Stimulated activated naive CD8-positive, alpha-beta T cell treated with anti-CD3 and anti-CD28 coated beads, Interleukin-15, Interleukin-2, amounts not matched to agents 100 U/mL and 50 U/mL, for 24 hours (primary cell): Measurements from ENCODE around the gene COMTD1.
A peak's percentile ranks its signal among the peaks of the same experiment; 100 is the strongest.
"Not testable (repeated sequence)": the region's sequence is repeated elsewhere in the genome, so short reads cannot be mapped to it uniquely, and the experiment has no call there.

Experiments used
- ATAC-seq: fragments of 150-1000 bp; cut with Tn5 transposase; one replicate; pipeline ENCODE4 v1.10.0; 2021
- DNase-seq: peaks from one replicate; pipeline ENCODE4 v3.0.0; 2021

Gene COMTD1

DNA sequence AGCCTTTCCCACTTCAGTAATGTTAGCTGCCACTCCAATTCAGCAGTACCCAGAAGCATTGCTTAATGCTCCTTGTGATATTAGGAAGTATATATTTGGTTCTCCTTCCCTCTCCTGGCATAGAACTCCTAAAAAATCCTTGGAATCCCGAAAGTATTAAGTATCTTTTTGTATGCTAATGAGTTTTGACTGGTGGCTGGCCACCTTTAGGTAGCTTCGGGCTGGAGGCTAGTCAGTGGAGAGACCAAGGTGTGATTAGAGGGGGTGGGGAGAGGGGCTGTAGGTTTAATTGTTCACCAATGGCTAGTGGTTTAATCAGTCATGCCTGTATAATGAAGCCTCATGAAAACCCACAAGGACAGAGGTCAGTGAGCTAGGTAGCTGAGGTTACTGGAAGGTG, 12.2 kb downstream of the COMTD1 start:
- ATAC-seq, result no peak
- no peak for DNase-seq

DNA sequence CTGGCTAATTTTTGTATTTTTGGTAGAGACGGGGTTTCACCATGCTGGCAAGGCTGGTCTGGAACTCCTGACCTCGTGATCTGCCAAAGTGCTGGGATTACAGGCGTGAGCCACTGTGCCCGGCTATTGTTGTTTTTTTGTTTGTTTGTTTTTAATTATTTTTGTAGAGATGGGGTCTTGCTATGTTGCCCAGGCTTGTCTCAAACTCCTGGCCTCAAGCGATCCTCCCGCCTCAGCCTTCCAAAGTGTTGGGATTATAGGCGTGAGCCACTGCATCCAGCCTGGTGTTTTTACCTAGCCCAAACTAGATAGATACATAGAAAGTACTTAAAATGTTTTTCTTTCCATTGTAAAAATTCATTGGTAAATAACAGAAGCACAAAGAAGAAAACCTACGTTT, 14.3 kb downstream of the COMTD1 start:
- not testable (repeated sequence) for DNase-seq, ATAC-seq

DNA sequence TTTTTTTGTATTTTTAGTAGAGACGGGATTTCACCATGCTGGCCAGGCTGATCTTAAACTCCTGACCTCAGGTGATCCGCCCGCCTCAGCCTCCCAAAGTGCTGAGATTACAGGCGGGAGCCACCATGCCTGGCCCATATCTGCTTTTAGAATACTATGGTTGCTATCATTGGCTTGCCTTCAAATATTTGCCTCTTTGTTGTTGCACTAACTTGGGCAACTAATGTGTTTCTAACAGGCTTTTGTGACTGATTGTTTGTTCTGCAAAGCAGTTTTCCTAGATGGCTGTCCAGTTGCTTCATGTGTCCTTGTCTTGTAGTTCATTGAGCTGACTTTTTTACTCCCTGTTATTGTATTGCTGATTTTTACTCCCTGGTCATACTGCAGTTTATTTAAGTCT, 15.5 kb downstream of the COMTD1 start:
- DNase-seq, result no peak
- no peak for ATAC-seq

DNA sequence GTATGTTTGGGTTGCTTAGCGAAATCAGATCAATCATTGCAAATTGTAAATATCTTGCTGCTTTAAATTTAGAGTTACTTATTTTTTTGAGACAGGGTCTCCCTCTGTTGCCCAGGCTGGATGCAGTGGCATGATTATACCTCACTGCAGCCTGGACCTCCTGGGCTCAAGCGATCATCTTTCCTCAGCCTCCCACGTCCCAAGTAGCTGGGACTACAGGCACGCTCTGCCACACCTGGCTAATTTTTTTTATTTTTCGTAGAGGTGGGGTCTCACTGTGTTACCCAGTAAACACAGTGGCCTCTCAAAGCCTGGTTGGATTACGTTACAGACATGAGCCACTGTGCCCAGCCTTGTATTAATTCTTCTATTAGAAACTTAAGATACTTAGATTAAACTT, 23.4 kb downstream of the COMTD1 start:
- ATAC-seq, result no peak

DNA sequence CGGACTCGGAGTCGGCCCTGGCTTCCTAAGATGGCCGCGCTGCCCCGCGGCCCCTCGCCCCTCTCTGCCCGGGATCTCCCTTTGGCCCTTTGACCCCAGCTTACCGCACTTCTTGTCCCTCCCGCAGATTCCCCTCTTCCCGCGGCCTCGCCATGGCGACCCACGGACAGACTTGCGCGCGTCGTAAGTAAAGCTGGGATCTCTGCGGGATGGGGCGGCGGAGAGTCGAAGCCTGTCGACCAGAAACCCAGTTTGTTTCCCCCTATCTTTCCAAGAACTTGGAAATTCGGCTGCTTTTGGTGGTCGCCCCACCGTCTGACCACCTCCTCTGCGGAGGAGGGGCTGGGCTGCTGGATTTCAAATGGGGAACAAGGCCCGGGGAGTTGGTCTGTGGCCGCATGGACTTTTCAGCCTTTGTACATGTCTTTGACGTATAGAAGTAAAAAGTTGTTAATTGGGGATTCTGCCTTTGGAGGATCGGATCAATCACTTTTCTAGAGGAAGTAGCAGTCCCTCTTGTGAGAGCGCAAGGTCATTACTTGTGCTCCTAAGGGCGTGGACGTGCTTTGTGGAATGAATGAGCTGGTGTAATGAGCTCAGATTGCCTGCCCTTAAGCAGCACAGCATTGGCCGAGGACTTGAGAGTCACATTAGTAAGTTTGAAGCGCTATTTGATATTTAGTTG, 24.6 kb downstream of the COMTD1 start:
- no peak for ATAC-seq
- DNase-seq, result peak; percentile 43

More for the DNA sequence above, 23.4 kb downstream of the COMTD1 start:
- no peak for DNase-seq

DNA sequence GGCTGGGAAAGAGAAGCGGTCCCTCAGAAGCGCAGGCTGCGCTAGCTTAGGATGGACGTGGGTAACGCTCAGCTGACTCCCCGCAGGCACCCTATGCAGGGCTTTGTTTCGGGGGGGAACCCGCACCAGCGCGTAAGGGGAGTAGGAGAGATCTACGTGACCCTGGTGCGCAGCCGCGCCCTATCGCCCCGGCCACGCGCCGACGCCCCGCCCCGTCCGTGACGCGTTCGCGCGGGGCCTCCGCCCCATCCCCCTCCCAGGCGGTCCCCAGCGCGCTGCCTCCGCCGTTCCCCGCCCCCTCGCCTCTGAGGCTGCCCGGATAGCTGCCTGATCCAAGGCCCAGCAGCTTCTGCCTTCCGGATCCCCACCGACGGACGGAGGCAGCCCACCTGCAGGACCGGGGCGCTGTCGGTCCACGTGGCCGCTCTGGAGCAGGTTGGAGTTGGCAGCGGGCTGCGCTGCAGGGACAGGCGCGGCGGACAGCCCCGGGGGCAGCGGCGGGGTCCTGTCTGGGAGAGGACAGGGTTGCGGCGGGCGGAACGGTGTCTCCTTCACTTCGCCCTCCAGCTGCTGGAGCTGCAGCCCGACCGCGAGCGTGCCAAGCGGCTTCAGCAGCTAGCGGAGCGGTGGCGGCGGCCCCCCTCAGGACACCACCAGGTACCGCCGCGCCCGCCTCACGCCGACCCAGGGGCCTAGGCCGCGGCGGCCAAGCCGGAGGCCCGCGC, 25.3 kb downstream of the COMTD1 start, which contains the start of gene VDAC2:
TSS of gene VDAC2 (plus strand) at position 515 of the 725 bp plus-strand sequence. CDS start 363 bp downstream, outside the sequence.
- ATAC-seq (peak; percentile 85), DNase-seq (peak; percentile 97)

DNA sequence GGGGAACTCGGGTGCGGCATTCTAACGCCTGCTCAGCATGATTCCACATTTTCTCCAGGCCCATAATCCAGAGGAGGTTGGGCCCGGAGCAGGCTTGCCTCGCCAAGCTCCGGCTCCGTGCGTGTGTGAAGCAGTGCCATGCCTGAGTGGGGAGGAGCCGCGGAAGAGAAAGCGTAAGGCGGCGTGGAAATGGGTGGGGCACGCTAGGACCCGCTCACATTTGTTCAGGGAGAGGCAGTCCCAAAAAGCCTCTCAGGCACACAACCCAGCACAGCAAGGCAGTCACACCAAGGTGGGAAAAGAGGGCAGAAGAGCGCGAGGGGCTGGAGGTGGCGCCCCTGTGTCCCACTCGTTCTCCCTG, 25.9 kb downstream of the COMTD1 start:
- ATAC-seq (peak; percentile 57), DNase-seq (peak; percentile 75)

DNA sequence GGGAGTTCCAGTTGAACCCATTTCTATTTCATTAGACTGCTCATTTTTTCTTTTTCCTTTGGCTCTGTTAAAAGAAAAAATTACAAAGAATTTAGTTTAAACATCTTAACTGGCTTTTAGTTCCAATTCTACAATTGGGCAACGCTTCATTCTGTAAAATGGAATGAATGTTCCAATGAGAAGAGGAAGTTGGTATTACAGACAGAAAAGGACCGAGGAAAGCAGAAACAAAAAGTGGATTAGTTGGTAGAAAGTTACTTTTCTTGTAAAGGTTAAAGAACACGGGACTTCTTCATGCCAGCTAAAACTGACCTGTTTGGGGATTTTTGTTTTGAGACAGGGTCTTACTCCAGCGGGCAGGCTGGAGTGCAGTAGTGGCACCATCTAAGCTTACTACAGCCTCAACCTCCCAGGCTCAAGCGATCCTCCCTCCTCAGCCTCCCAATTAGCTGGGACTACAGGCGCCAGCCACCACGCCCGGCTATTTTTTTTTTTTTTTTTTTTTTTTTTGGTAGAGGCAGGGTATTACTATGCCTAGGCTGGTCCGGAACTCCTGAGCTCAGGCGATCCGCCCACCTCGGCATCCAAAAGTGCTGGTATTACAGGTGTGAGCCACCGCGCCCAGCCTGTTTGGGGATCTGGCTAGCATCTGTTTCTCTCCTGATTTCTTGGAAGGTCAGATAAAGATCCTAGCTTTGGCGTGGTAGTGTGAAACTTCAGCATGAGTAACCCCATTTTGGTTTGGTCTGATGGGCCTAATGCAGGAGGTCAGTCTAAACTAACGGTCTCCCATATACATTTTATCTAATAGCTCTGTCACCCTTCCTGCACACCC, 26.5 kb downstream of the COMTD1 start:
- DNase-seq (peak; percentile 15), ATAC-seq (no peak)

DNA sequence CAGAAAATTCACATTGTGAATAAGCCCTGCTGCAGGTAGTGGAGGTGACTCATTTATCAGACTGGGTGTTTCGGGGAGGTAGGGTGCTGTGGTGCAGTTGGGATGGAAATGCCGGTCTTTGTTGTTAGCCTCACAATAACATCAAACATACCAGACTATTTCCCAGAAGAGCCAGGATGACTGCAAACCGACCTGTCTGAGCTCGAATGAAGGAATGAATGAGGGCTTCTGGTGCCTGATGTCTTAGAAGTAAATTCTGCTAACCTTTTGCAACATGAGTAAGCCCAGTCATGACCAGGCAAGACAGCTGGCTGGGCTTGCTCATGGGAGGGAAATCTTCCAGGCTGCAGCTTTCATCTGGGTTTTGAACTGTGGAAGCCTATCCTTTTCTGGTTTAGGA, 27.6 kb downstream of the COMTD1 start:
- DNase-seq (peak; percentile 14), ATAC-seq (no peak)

DNA sequence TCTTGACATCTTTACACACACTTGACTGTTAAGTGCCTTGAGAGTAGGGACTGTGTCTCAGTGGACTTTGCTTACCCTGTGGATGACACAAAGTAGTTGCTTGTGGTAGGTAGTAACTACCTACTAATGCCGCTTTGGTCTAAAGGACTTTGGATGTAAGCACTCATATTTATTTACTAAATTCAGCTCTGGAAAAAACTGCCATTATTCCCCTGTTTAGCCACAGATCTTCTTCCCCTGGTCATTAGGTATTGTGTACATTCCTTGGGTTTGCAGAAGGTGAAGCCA, 28.0 kb downstream of the COMTD1 start:
- ATAC-seq, result no peak
- DNase-seq, result no peak

DNA sequence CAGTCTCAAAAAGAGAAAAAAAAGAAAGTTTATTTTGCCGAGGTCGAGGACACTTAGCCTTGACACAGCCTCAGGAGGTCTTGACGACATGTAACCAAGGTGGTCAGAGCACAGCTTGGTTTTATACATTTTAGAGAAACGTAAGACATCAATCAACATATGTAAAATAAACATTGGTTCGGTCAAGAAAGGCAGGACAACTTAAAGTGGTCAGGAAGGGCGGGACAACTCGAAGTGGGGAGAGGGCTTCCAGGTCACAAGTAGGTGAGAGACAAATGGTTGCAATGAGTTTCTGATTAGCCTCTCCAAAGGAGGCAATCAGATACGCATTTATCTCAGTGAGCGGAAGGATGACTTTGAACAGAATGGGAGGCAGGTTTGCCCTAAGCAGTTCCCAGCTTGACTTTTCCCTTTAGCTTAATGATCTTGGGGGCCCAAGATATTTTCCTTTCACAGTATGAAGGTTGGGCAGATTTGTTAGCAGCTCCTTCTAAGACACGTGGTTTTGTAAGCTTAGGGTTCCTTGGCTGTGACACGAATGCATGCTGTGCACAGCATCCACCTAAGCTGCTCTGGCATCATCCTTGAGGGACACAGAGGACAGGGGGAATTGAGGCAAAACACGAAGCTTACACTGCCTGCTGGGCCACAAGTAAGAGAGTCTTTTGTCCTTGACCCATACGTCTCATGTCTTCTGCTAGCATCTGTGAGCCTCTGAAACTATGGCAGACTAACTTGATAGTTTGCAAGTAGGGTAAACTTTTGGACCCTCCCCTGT, 28.5 kb downstream of the COMTD1 start:
- DNase-seq (no peak), ATAC-seq (no peak)

DNA sequence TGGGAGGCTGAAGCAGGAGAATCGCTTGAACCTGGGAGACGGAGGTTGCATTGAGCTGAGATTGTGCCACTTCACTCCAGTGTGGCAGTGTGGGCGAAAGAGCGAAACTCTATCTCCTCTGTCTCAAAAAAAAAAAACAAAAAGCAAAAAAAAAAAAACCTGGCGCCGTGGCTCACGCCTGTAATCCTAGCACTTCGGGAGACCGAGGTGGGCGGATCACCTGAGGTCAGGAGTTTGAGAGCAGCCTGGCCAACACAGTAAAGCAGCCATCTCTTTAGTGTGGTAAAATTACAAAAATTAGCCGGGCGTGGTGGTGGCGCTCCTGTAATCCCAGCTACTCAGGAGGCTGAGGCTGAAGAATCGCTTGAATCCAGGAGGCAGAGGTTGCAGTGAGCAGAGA, 29.1 kb downstream of the COMTD1 start:
- ATAC-seq, DNase-seq: not testable (repeated sequence)

DNA sequence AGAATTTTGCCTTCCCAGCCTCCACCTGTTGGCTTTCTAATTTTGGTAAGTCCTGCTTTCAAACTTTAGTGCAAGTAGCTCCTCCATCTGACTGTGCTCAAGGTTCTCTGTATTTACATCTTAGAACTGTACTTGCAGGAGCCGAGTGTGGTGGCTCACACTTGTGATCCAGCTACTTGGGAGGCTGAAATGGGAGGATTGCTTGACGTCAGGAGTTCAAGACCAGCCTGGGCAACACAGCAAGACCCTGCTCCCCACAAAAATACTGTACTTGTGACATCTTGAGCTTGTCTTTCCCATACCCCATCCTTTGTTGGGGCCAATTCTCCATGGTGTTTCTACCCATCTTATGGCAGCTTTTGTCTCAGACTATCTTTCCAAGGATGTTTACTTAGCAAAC, 29.8 kb downstream of the COMTD1 start:
- ATAC-seq, result no peak
- DNase-seq, result no peak

DNA sequence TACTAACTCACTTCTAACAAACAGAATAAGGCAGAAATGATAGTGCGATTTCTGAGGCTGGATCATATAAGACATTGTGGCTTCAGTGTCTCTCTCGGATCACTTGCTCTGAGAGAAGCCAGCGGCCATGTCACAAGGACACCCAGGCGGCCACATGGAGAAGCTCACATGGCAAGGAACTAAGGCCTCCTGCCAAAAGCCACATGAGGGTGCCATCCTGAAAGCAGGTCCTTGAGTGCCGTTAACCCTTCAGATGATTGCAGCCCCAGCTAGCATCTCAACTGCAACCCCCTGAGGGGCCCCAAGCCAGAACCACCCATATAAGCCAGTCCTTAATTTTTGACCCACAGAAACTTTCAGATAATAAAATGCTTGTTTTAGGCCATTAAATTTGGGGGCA, 32.0 kb downstream of the COMTD1 start:
- no peak for ATAC-seq
- no peak for DNase-seq

DNA sequence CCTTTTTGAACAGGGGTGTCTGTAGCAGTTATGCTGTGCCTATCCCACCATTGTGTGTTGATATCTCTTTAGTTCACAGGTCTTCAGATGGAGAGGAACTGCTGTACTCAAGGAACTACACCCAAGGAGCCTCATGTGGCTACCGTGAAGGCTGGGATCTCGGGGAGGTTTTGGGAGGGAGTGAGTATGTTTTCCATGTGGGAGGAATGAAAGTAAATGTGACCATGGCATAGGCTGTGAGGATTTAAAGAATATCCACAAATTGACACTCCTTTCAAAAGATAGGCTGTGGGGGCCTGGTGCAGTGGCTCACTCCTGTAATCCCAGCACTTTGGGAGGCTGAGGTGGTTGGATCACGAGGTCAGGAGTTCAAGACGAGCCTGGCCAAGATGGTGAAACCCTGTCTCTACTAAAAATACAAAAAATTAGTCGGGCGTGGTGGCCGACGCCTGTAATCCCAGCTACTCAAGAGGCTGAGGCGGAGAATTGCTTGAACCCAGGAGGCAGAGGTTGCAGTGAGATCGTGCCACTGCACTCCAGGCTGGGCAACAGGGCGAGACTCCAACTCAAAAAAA, 32.6 kb downstream of the COMTD1 start:
- DNase-seq, ATAC-seq: not testable (repeated sequence)

DNA sequence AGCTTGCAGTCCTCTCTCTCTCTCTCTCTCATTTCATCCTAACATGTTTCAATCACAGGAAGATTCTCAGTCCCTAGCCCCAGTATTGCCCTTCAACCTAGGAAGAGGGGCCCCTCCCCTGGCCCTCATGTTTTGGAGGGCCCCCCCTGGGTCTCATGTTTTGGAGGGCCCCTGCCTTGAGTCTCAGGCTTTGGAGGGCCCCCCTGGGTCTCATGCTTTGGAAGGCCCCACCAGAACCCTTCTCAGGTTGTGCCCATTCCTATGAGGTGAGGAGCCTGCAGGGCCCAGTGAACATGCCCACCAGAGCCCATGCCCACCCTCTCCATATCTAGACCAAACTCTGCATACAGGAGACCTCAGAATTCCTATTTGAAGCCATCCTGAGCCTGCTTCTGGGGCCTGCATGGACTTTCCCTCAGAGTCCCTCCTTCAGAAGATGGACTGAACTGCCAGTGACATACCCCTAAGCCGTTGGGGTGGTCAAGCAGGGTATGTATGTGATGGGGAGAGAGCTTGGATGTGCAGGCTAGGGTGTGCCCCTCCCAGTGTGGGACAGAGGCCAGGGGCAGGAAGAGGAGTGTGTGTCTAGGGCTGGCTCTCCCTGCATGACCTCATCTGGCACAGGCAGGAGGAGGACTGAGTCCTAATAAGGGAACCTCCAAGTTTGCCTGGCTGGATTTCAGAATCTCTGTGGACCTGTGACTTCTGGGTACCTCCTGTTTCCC, 33.3 kb downstream of the COMTD1 start:
- ATAC-seq, result no peak
- no peak for DNase-seq

DNA sequence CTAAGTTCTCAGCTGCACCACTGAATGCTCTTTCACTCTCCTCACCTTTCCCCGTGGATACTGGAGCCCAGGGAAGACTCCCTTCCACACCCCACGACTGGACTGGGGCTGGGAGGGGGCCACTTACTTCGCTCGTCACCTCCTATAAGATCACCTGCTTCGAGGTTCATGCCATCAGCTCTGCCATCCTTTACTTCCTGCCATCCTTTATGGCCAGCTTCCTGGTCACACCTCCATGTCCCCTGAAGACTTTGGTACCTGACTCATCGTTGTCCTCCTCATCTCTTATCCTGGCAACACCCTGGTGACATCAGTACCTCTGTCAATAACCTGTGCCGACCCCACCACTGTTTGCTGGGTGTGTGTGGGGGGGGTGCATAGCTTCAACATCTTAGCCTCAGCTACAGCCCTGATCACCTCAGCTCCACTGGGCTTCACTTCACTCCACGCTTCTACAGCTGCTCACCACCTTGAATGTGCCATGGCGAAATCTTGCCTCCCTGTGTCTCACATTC, 33.9 kb downstream of the COMTD1 start:
- ATAC-seq, result no peak
- DNase-seq, result no peak

DNA sequence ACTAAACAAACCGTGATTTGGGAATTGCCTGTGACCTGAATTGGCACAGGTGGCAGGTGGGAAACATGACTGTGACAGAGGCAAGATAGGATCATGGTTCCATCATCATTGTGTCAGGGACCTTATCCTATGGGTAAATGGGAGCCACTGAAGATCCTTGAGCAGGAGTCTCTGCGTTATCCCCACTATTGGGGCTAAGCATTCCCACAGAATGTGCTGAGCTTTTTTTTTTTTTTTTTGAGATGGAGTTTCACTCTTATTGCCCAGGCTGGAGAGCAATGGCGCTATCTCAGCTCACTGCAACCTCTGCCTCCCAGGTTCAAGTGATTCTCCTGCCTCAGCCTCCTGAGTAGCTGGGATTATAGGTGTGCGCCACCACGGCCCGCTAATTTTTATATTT, 35.8 kb downstream of the COMTD1 start:
- DNase-seq, ATAC-seq: not testable (repeated sequence)

DNA sequence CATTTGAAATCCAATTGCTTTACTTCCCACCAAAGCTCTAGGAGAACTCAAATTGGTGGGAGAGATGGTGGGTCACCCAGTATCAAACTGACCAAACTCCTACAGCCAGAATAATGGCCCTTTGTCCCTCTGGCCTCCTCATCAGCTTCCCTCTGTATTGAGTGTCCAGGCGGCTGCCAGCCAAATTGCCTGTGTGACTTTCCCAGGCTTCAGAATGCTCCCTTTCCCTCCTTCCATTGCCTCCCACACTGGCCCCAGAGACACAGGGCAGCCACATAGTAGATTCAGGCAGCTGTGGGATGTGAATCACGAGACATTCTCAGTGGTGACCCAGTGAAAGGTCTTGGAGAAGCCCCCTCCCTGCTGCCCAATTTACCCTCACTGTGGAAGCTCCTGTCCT, 37.9 kb downstream of the COMTD1 start:
- no peak for ATAC-seq
- DNase-seq, result no peak

DNA sequence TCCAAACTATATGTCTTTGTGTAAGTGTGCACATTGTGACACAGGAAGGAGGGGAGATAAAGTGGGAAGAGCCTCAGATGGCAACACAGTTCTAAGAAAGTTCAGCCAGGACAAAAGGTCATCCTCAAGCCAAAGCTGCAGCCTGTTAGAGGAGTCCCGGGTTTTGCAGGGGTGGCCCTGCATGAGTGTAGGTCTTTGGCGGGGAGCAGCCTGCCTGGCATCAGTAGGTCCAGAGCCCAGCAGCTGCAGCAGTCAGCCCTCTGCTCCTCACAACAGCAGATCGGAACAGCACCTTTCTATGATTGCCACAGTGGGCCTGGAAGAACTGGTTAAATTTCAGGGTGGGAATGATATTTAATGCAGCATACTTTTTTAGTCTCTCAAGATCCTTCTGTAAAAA, 38.7 kb downstream of the COMTD1 start:
- DNase-seq (no peak), ATAC-seq (no peak)
